Neural cell (in vitro differentiated cells): ENCODE data around the gene RAD51B.

Experiments used
- CTCF ChIP-seq: fragments of 450-650 bp; IDR thresholded peaks from 2 replicates; pipeline ENCODE4 v1.5.1; 2014; ENCODE audit warnings: antibody characterized with exemption, mild to moderate bottlenecking, moderate library complexity; ENCODE audit not compliant: poor library complexity, severe bottlenecking
- MXI1 ChIP-seq: fragments of 450-650 bp; conservative IDR thresholded peaks from 2 replicates; pipeline ENCODE4 v1.6.1; 2014; ENCODE audit warnings: antibody characterized with exemption, mild to moderate bottlenecking; ENCODE audit not compliant: poor library complexity, severe bottlenecking
- RAD21 ChIP-seq: fragments of 450-650 bp; conservative IDR thresholded peaks from 2 replicates; pipeline ENCODE4 v1.6.1; 2014; ENCODE audit warnings: antibody characterized with exemption, mild to moderate bottlenecking, moderate library complexity

GRCh38 chr14:68177728-68178127 lies 358.1 kb downstream of the RAD51B start:
- TF ChIP-seq MXI1 (no peak), RAD21 (no peak), CTCF (no peak)
